ENCODE data around the gene NANOG. TPM values are rescaled to one million over a fixed set of nuclear protein-coding genes. Genes with fewer than 3 reads are reported as not detected.

NANOG gene
- total and polyA plus RNA-seq, 2 of the 8 experiments (the other 6 are each of a cell fraction or from before 2014, with no cell fraction given) = 53.7 to 231 TPM

DNA sequence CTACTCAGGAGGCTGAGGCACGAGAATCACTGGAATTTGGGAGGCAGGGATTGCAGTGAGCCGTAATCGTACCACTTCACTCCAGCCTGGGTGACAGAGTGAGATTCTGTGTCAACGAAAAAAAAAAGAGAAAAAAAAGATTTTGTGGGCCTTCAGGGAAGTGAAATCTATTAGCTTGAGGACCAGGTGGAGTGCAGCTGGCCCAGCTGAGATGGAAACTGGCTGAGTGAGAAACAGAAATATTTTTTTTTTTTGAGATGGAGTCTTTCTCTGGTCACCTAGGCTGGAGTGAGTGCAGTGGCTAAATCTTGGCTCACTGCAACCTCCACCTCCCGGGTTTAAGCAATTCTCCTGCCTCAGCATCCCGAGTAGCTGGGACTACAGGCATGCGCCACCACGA is 39.8 kb upstream of the NANOG start (continued):
- TF ChIP-seq RNF2 (IDR thresholded peaks at IDR 0.05; ENCODE audit: borderline replicate concordance, low read depth, low read length, missing control alignments, poor library complexity, severe bottlenecking) (no peak), KDM5A (IDR thresholded peaks at IDR 0.05; ENCODE audit: low read length) (no peak), CREB1 (IDR thresholded peaks at IDR 0.05) (no peak), E2F6 (IDR thresholded peaks at IDR 0.05) (no peak), GABPA (IDR thresholded peaks at IDR 0.05; ENCODE audit: borderline replicate concordance, insufficient read depth, low read length) (no peak)

Data from H1 (cell line).